Measurements from ENCODE around the gene ARHGAP26. TPM values are rescaled to one million over a fixed set of nuclear protein-coding genes. Genes with fewer than 3 reads are reported as not detected.

ARHGAP26 gene, protein sequence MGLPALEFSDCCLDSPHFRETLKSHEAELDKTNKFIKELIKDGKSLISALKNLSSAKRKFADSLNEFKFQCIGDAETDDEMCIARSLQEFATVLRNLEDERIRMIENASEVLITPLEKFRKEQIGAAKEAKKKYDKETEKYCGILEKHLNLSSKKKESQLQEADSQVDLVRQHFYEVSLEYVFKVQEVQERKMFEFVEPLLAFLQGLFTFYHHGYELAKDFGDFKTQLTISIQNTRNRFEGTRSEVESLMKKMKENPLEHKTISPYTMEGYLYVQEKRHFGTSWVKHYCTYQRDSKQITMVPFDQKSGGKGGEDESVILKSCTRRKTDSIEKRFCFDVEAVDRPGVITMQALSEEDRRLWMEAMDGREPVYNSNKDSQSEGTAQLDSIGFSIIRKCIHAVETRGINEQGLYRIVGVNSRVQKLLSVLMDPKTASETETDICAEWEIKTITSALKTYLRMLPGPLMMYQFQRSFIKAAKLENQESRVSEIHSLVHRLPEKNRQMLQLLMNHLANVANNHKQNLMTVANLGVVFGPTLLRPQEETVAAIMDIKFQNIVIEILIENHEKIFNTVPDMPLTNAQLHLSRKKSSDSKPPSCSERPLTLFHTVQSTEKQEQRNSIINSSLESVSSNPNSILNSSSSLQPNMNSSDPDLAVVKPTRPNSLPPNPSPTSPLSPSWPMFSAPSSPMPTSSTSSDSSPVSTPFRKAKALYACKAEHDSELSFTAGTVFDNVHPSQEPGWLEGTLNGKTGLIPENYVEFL
- 0.86 TPM for polyA plus RNA-seq (2013, experiment 1 of 2)
- 1.0 TPM for polyA plus RNA-seq (2013, experiment 2 of 2)

DNA sequence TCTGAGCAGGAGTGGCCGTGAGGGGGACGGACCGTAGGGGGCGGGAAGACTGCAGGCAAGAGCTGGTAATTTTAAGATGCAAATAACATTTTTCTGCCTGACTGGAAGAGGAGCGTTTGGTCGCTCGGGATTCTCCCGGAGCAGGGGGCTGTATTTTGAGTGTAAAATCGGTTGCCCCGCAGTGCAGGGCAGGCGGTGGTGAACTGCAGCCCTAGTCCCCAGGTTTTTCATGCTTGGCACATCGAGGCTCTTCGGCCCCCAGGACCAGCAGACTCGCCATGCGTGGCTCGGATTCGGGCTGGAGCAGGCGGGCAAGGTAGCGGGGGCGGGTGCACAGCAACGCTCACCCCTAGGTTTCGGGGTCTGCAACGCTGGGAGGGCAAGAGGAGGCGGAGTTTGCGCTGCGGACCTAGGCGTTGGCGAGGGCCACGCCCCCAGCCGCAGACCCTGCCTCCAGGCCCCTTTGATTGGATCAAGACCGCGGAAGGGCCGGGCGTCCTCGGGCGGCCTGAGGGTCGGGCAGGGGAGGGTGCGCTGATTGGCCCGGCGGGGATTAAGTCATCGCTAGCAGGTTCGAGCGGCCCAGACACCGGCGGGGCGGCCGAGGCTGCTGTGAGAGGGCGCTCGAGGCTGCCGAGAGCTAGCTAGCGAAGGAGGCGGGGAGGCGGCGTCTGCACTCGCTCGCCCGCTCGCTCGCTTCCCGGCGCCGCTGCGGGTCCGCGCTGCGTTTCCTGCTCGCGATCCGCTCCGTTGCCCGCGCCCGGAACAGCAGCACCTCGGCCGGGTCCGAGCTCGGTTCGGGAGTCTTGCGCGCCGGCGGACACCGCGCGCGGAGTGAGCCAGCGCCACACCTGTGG is at the start of gene ARHGAP26:
ARHGAP26 (plus strand) TSS at position 585 of the 857 bp plus-strand sequence. CDS start 385 bp downstream, outside the sequence.
- under 1% methylated on average over 64 of the region's 87 CpGs for WGBS
- DNase-seq, result peak; percentile 97

DNA sequence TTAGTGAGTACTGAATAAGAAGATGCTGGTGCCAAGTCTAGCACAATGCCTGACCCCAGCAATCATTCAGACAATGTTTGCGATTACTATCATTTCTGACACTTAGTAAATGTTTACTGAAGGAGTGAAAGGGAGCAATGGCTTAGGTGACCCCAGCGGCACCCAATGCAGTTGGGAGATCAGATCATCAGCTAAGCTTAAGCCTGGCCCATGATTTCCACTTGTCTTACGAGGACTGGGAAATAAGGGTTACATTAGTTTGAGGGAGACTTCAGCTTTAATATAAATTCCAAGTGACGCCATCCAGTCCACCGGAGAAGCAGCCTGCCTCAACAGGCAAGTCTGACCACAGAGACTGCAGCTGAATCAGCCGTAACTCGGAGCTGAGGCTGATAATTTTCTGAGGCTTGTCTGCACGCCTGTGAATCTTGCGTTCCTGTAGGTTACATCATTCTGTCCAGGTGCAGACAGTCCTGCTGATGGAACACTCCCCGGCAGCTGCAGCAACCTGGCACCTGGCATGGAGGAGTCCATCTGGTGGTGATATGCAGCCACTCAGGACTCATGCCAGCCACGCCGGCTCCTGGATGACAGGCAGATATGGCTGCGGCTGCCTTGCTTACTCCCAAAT is 49.4 kb upstream of the ARHGAP26 start:
- no peak overlapping the region for H2BK5ac ChIP-seq (ENCODE audit: low read depth, low read length, poor library complexity, severe bottlenecking)
- no peak overlapping the region for H3K27ac ChIP-seq (ENCODE audit: low read length, poor library complexity, severe bottlenecking)
- H3K4me3 ChIP-seq (ENCODE audit: insufficient read depth in 1 of 2, low read depth in 1 of 2, low read length in 2 of 2), result no peak overlapping the region
- peaks cover 11% of the 10 kb centered on the region for H3K4me1 ChIP-seq (ENCODE audit: control insufficient read depth, insufficient read depth, low read depth, low read length)
- no peaks in the 10 kb centered on the region for H3K79me1 ChIP-seq (replicated peaks; ENCODE audit: low read length, poor library complexity, severe bottlenecking)
- no peaks in the 10 kb centered on the region for H3K36me3 ChIP-seq (ENCODE audit: control insufficient read depth in 1 of 2, insufficient read depth in 2 of 2, low read depth in 1 of 2, low read length in 2 of 2)
- no peak overlapping the region for H2AFZ ChIP-seq (ENCODE audit: low read depth, low read length)
- no peak overlapping the region for H2BK120ac ChIP-seq (ENCODE audit: low read depth, low read length)
- H3K23ac ChIP-seq (ENCODE audit: low read length in 2 of 2), result no peak overlapping the region
- H3K4me2 ChIP-seq (ENCODE audit: low read length, poor library complexity, severe bottlenecking), result no peak overlapping the region
- H3K9me3 ChIP-seq (ENCODE audit: control insufficient read depth, low read length), result no peaks in the 10 kb centered on the region
- 89% methylated on average over 13 of the region's 13 CpGs for WGBS
- no peak overlapping the region for H2BK12ac ChIP-seq (ENCODE audit: low read length in 2 of 2)
- H3K27me3 ChIP-seq (ENCODE audit: control insufficient read depth in 1 of 2, insufficient read depth in 1 of 2, low read length in 2 of 2), result no peaks in the 10 kb centered on the region
- H4K91ac ChIP-seq (ENCODE audit: low read length), result no peak overlapping the region
- DNase-seq, result no peak
- H3K9ac ChIP-seq (ENCODE audit: low read length), result no peak overlapping the region
- H3K14ac ChIP-seq (ENCODE audit: low read length in 2 of 2), result no peak overlapping the region
- no peak overlapping the region for H3K18ac ChIP-seq (ENCODE audit: low read depth in 1 of 2, low read length in 2 of 2)
- no peak overlapping the region for H4K8ac ChIP-seq (ENCODE audit: low read length)
- no peak overlapping the region for H3K4ac ChIP-seq (ENCODE audit: low read depth in 1 of 2, low read length in 2 of 2)
- no peak overlapping the region for H2BK15ac ChIP-seq (ENCODE audit: low read depth, poor library complexity, severe bottlenecking)
- H2AK5ac ChIP-seq (ENCODE audit: low read length, severe bottlenecking), result no peak overlapping the region

More for the DNA sequence above, at the start of gene ARHGAP26:
- Histone ChIP-seq H3K4me3 (ENCODE audit: insufficient read depth in 1 of 2, low read depth in 1 of 2, low read length in 2 of 2) (peak within 1 kb of the TSS; percentile 97 to 99), H2BK12ac (ENCODE audit: low read length in 2 of 2) (peak within 1 kb of the TSS in 1 of 2 experiments; percentile 11), H3K14ac (ENCODE audit: low read length in 2 of 2) (peak within 1 kb of the TSS in 1 of 2 experiments; percentile 97), H3K36me3 (ENCODE audit: control insufficient read depth in 1 of 2, insufficient read depth in 2 of 2, low read depth in 1 of 2, low read length in 2 of 2) (no peaks in the 10 kb centered on the region), H3K4me2 (ENCODE audit: low read length, poor library complexity, severe bottlenecking) (peak within 1 kb of the TSS; percentile 89), H3K27me3 (ENCODE audit: control insufficient read depth in 1 of 2, insufficient read depth in 1 of 2, low read length in 2 of 2) (no peaks in the 10 kb centered on the region), H2BK120ac (ENCODE audit: low read depth, low read length) (no peak within 1 kb of the TSS), H4K8ac (ENCODE audit: low read length) (peak within 1 kb of the TSS; percentile 21), H2AFZ (ENCODE audit: low read depth, low read length) (peak within 1 kb of the TSS; percentile 100), H4K91ac (ENCODE audit: low read length) (no peak within 1 kb of the TSS), H3K4ac (ENCODE audit: low read depth in 1 of 2, low read length in 2 of 2) (peak within 1 kb of the TSS in 1 of 2 experiments; percentile 55), H2BK5ac (ENCODE audit: low read depth, low read length, poor library complexity, severe bottlenecking) (no peak within 1 kb of the TSS), H3K27ac (ENCODE audit: low read length, poor library complexity, severe bottlenecking) (peak within 1 kb of the TSS; percentile 33), H2AK5ac (ENCODE audit: low read length, severe bottlenecking) (no peak within 1 kb of the TSS), H3K9me3 (ENCODE audit: control insufficient read depth, low read length) (no peaks in the 10 kb centered on the region), H3K9ac (ENCODE audit: low read length) (peak within 1 kb of the TSS; percentile 85), H3K4me1 (ENCODE audit: control insufficient read depth, insufficient read depth, low read depth, low read length) (peaks cover 8% of the 10 kb centered on the region), H3K79me1 (replicated peaks; ENCODE audit: low read length, poor library complexity, severe bottlenecking) (peaks cover 21% of the 10 kb centered on the region), H2BK15ac (ENCODE audit: low read depth, poor library complexity, severe bottlenecking) (peak within 1 kb of the TSS; percentile 64), H3K18ac (ENCODE audit: low read depth in 1 of 2, low read length in 2 of 2) (peak within 1 kb of the TSS; percentile 47 to 94), H3K23ac (ENCODE audit: low read length in 2 of 2) (peak within 1 kb of the TSS in 1 of 2 experiments; percentile 99)

DNA sequence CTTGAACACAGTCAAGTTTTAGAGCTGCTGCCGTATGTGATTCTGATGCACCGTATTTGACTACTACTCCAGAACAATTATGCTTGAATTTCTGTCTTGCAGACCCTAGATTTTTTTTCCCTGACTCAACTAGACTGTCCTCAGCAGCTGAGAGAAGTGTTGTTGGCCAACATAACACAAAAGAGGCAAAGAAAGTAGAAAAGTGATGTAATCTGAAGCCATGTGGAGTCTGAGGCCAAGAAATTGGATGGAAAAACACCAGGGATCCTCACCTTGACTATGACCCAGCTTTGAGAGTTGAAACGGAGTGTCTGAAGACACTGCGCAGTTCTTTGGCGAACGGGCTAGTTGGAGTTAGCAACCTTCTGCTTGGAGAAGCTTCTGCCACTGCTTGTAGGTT is 48.0 kb upstream of the ARHGAP26 start:
- Histone ChIP-seq H3K4me2 (ENCODE audit: low read length, poor library complexity, severe bottlenecking) (no peak overlapping the region), H3K18ac (ENCODE audit: low read depth in 1 of 2, low read length in 2 of 2) (no peak overlapping the region), H2AK5ac (ENCODE audit: low read length, severe bottlenecking) (no peak overlapping the region), H3K9me3 (ENCODE audit: control insufficient read depth, low read length) (no peaks in the 10 kb centered on the region), H3K27me3 (ENCODE audit: control insufficient read depth in 1 of 2, insufficient read depth in 1 of 2, low read length in 2 of 2) (no peaks in the 10 kb centered on the region), H3K4me3 (ENCODE audit: insufficient read depth in 1 of 2, low read depth in 1 of 2, low read length in 2 of 2) (no peak overlapping the region), H4K91ac (ENCODE audit: low read length) (no peak overlapping the region), H3K79me1 (replicated peaks; ENCODE audit: low read length, poor library complexity, severe bottlenecking) (no peaks in the 10 kb centered on the region), H3K23ac (ENCODE audit: low read length in 2 of 2) (no peak overlapping the region), H3K36me3 (ENCODE audit: control insufficient read depth in 1 of 2, insufficient read depth in 2 of 2, low read depth in 1 of 2, low read length in 2 of 2) (no peaks in the 10 kb centered on the region), H2AFZ (ENCODE audit: low read depth, low read length) (no peak overlapping the region), H2BK120ac (ENCODE audit: low read depth, low read length) (no peak overlapping the region), H3K4ac (ENCODE audit: low read depth in 1 of 2, low read length in 2 of 2) (no peak overlapping the region), H3K14ac (ENCODE audit: low read length in 2 of 2) (no peak overlapping the region), H4K8ac (ENCODE audit: low read length) (no peak overlapping the region), H3K9ac (ENCODE audit: low read length) (no peak overlapping the region), H3K27ac (ENCODE audit: low read length, poor library complexity, severe bottlenecking) (no peak overlapping the region), H2BK5ac (ENCODE audit: low read depth, low read length, poor library complexity, severe bottlenecking) (no peak overlapping the region), H2BK15ac (ENCODE audit: low read depth, poor library complexity, severe bottlenecking) (no peak overlapping the region), H2BK12ac (ENCODE audit: low read length in 2 of 2) (no peak overlapping the region), H3K4me1 (ENCODE audit: control insufficient read depth, insufficient read depth, low read depth, low read length) (peaks cover 11% of the 10 kb centered on the region)
- no peak for DNase-seq
- 96% methylated on average over 6 of the region's 6 CpGs for WGBS
